NCI-H1694 (cell line): ENCODE data around the gene MGMT.

Source experiments
- DNase-seq: peaks from one replicate; lab custom pipeline; 2025; lab: John Stamatoyannopoulos, UW

The MGMT gene

DNA sequence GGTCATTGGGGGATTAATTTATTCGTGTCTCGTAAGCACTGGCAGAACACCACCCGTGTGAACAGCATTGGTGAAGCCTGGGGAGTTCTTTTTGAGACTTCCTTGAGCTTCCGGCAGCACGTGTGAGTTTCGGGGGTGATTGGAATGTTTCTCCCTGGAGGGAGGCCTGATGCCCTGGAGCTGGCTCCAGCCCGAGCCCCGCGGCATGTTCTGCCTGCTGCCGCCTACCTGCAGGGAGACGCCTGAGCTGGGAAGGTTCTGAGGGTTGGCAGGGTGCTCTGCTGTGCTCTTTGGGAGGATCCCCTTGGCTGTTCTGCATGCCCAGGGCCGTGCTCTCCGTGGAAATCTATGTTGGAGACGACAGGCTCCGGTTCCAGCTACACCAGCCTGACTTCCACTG lies 159.3 kb downstream of the MGMT start:
- DNase-seq: no peak

DNA sequence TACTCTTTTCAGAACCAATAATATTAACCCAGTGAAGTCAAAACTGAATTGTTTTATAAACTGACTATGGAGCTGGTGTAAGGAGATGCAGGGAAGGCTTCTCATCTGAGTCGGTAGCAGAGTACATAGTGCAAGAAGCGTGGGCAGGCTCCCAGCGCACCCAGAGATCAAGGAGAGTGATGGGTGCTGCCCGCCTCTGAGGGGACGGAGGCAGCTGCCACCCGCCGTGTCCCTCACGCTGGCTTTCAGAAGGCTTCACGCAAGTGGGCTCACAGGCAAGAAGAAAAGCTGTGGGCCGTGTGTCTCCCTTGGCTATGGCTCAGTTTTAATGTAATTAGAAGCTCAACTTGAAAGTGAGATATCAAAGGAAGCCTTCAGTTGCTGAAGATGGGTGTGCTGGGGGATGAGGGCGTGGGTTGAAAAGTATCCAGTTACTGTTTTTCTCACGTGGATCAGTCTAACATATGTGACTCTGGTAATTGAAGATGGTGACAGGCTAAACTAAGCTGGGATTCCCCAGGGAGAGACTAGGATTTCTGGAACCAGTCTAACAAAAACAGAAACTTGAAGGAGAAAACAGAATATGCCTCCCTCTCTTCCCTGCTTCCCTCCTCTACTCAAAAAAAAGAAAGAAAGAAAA lies 159.9 kb downstream of the MGMT start:
- DNase-seq: no peak

DNA sequence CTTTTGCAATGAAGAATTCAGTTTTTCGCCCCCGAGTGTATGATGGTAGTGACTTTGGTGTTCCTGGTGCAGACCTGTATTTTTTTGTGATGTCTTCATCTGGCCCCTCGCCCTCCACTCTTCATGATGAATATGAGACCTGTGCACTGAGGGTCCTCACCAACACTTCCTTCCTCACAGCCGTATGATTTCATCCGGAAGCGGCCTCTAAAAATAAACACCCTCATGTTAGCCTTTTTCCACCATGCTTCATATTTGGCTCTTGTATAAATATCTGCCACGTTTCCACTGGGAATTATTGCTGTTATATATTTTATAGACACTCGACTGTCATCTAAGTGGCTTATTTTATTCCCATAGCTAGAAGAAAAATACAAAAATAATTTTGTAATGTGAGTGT lies 160.4 kb downstream of the MGMT start:
- no peak for DNase-seq

DNA sequence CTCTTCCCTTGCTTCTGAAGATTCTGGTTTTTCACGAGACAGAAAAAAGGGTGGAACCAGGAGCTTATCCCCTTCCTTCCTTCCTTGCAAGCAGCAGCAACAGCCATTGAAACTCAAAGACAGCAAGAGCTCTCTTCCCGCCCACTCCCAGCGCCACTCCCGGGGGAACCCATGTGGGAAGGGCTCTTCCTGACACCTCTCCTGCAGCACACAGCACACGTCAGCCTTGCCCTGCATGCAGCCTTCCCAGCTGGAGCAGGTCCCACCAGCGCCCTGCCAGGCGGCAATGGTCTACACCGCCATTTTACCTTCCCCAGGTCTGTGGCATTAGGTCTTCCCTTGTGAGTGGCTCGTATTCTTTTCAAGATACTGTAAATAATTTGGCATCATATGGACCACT lies 161.8 kb downstream of the MGMT start:
- no peak for DNase-seq

DNA sequence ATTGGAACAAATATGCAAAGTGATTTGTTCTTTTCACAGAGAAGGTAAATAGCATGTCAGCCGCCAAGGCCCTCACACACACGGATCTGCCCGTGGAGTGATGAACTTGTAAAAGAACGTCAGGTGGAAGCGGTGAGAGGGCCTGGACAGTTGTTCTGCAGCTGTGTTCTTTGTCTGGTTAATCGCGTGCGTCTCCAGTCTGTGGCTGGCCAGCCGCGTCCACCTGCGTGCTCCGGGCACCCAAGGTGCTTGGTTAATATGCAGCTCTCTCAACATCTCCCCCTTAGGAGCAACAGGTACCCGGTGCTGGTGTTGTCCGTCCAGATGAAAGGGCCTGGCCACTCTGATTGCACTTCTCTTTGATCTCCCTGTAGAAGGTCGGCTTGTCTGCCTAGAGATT lies 162.9 kb downstream of the MGMT start:
- no peak for DNase-seq

DNA sequence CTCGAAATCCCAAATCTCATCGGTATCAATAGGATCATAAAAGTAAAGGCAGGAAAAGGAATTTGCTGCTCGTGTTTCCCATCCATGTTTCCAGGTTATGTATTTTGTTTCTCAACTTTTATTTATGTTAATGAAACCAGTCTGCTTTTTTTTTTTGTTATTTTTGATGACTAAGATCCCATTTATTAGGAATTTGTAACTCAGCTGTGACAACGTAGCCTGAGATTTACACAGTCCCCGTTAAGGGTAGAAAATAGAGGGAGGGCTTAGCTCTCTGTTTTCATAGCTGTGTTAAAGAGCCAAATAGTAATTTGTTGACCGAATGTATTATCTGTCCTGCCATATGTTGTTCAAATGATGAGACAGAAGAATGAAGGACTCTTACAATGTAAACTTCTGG lies 164.0 kb downstream of the MGMT start:
- no peak for DNase-seq

DNA sequence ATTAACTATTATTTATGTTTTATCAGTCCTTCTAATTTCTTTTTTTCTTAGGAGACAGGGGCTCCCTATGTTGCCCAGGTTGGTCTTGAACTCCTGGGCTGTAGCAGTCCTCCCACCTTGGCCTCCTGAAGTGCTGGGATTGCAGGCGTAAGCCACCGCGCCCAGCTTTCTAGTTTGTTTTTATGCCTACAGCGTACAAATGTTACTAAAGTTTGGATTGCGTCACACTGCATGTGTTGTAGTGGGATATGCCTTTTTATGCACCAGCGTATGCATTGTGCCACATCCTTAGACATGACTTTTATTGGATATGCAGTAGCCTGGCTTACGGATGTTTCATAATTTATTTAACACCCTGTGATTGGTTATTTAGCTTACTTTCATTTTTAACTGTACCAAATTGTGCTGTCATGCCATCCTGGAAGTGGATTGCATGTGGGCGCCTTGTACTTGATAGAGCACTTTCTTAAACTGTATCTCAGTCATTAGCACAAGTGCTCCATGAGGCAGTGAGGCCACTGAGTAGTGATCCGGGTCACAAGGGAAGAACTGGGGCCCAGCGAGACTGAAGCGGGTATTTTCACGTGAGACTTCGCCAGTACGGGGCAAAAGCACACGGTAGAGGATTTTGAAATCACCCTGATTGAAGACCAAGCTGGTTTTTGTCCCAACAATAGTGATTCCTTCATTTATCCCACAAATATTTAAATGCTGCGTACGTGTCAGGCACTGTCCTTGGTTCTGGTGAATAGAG lies 165.0 kb downstream of the MGMT start:
- no peak for DNase-seq

DNA sequence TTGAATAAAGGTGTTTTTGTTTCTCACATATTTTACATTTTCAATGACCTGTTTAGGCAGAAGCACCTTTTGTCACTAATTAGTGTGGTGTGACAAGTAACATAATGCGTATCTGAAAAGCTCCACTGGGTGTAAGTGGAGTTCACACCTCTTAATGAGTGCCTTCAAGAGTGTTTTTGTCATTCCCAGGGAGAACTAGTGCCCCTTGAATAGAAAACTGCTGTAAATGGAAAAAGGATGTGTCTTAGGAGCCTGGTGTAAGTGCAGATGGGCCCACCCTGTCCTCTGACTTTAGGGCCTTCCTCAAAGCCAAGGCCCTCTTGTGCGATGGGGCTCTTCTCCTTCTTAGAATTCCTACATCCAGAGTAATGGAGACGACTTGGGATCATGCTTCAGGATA lies 170.0 kb downstream of the MGMT start:
- DNase-seq: no peak

DNA sequence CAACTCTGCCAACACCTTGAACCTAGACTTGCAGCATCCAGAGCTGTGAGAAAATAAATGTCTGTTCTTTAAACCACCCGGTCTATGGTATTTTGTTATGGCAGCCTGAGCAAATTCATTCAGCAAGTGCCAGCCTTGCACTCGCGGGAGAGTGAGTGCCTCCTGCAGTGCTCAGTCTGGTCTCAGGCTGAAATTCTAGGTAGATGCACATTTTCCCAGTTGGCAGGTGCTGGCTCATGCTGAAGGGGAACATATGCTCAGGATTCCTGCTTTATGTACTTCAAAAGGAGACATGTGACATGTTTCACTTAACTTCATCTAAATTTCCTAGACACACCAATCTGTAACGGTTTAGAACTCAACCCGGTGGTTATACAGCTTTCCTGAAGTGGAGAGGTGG lies 170.8 kb downstream of the MGMT start:
- no peak for DNase-seq

DNA sequence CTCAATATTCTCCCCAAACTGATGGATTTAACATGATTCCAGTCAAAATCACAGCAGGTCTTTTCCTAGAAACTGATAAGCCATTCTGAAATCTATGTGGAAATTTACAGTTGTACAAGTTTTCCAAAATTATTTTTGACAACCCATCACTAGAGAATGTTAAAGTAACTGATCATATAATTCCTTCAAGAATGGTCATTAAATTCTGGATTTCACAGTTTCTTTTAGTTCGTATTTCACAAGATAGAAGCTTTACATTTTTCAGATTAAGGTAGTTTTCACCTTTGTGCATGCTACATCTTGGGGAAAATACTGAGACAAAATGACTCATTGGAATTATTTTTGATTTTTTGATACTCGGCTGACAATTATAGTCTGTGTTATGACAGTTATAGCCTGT lies 174.3 kb downstream of the MGMT start:
- DNase-seq: no peak

DNA sequence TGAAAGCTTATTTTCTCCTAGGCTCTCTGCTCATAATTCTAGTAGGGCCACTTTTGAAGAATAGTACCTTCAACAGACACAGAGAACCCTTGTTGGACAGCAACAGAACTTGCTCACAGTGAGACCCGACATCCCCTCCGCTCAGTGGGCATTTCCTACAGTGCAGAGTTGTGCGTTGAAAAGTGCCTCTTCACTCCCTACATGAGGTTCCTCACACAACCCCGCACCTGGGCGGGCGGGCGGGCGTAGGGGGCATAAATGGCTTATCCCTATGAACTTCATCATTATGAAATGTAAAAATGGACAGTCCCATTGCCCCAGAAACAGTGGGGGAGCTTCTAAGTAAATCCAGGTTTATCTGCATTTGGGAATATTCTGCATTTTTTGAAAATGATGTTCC lies 174.9 kb downstream of the MGMT start:
- DNase-seq: no peak

DNA sequence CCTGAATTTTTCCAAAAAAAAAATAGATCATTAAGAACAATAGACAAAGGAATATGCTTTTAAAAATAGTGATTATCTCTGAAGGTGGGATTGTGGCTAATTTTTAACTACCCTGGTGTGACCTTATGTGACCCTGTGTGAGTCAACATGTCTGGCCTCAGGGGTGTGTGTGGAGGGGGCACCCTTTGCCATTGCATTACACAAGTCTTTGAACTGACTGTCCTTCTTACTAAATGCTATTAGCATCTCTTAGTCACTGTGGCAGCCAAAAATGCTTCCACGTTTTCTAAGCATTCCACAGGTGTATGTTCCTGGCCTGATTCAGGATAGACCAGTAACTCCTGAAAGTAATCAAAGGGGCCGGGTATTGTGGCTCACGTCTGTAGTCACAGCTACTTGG lies 175.4 kb downstream of the MGMT start:
- no peak for DNase-seq

DNA sequence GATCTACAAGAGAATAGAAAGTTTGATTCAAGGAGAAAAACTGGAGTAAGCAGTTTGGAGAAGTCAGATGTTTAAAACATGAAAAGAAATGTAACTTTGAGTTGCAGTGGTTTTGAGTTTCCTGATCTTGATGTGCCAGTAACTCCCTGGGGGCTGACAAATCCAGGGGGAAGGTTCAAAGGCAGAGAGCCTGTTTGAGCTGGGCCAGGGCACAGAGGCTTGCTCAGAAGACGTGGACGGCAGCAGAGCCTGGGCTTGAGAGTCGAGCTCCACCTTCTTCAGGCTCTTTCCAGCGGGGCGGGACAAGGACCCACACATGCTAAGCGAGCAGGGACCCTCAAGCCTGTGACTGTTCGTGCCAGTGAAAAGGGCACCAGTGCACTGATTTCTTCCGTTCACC lies 176.2 kb downstream of the MGMT start:
- no peak for DNase-seq

DNA sequence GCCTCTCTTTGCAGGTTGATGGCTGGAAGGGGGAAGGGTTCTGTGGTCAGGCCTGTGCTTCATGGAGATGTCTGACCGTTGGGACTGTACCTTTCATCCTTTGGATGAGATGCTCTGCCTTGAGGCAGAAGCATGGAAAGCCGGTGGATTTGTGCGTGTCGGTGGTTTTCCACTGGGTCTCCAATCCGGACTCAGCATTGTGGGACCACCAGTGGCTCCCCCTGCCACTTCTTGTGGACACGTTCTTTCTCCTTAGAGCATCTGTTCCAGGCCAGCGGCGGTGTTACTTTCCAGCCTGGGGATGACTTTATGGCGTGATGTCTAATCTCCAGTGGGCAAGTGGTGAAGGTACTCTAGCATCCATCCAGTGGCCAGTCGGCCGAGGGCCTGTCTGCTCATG lies 178.4 kb downstream of the MGMT start:
- DNase-seq: no peak

DNA sequence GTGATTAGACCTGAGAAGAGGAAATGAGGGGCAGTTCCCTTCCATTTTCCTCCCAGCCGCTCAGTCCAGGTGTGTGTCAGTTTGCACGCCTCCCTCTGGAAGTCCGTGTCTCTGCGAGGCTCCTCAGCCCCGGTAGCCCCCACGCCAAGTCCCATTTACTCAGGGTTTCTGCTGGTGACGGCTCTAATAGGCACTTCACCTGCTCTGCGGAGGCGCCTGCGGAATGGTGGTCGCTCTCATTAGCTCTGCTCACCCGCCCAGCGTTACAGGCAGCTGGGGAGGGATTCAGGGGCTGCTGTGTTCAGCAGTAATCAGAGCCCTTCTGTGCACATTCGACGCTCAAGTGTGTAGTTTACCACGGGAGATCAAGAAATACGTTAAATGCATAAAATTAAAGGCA lies 179.9 kb downstream of the MGMT start:
- DNase-seq: no peak

DNA sequence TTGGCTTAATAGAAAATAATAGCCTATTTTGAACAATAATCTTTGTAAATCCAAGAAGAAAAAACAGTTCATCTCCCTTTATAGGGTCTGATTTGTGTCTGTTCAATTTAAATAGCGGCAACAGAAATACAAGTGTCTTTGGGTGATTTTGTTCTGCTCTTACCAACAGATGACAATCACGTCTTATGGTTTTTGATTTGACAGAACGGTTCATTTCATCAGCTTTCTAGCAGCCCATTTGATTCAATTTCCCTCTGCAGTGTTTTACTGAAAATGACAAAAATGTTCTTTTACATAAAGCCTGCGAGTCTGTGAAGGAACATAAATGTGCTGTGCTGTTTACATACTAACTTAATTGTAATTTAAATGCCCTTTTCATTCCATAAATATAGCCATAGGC lies 180.5 kb downstream of the MGMT start:
- DNase-seq: no peak

DNA sequence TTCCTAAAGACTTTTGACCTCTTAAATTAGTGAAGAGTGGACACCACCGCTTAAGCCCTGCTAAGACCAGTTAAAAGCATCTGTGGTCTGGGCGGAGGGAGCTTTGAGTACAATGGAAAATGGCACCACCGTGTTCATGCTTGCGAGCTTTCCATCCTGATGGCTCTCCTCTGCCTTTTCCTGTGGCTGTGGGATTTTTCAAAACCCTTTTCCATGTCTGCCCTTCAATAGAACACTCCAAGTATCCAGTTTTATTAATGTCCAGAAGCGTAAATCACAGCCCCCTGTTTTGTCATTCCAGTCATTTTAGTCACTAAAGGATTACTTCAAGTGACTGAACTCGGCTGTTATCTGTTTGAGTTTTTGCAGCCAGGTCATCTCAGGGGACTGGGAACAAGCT lies 181.8 kb downstream of the MGMT start:
- no peak for DNase-seq

DNA sequence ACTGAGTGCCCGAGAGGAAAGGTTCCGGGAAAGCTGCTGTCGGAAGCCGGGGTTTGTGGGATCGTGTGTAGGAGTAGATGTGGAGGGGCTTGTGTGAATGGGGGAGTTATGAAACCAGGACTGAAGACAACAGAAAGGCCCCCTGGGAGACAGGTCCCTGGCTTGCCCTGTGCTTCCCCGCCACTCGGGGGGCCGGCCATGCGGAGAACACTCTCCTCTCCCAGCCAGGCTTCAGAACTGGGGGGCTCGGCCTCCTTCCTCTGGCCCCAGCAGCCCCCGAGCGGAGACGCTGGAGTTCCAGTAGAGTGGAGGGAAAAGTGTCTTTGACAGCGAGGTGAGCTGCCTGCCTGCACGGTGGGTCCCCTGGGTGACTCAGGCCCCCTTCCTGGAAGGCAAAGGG lies 185.0 kb downstream of the MGMT start:
- no peak for DNase-seq

DNA sequence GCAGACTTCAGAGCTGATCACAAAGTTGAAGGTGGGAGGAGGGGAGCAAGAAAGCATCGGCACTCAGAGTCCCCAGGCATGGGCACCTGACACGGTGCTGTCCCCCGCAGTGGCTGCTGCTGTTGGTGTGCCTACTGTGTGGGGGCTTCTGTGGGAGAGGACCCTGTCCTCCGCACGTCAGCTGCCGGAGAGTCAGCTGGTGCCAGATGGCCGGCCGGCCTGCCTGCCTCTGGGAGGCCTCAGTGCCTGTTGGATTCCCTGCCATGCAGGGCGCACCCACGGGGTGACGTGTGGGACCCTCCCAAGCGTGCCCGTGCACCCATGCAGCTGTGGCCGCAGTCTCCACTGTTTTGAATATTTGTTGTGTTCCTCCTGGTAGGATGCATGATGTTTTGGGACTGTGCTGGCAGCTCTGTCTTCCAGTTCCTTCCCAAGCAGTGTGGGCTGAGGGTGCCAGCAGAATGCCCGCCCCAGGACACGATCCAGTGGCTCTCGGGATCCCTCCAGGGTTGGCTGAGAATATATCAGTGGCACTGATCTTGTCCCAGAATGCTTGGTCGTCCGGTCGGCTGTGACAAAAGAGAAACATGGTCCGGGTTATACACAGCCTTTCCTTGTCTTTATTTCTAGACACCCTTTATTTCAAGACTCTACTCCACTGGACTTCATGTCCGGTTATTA lies 185.6 kb downstream of the MGMT start:
- no peak for DNase-seq

DNA sequence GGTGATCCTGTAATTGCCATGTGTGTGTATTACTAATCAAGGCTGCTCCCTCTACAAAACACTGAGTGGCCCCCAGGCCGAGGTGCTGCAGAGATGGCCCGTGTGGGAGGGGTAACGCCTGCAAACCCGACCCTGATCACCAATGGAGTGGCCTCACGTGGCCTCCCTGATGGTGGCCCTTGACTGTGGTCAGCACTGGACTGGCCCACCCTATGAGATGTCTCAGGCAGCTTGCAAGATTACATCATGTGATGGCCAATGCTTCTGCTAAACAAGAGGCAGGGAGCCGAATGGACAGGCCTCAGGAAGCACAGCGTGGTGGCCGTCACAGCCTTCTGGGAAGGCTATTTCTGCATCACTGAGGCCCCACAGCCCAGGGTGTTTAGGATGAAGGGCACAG lies 186.4 kb downstream of the MGMT start:
- DNase-seq: no peak

DNA sequence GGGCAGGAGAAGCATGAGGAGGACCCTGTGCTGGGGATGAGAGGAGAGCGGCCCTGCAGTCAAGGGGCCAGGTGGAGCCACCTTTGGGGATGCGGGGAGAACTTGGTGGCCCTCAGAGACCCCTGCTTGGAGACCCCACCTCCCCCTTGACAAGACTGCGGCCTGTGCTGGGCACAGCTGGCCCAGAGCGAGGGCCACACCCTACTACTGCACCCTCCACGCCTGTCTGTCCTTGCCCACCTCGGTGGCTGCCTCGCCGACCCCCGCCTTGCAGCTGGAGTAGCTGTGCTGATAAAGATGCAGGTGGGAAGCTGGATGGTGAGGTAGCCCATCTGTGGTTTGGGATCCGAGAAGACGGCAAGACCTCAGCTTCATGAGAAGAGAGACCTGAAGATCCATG lies 186.8 kb downstream of the MGMT start:
- no peak for DNase-seq

DNA sequence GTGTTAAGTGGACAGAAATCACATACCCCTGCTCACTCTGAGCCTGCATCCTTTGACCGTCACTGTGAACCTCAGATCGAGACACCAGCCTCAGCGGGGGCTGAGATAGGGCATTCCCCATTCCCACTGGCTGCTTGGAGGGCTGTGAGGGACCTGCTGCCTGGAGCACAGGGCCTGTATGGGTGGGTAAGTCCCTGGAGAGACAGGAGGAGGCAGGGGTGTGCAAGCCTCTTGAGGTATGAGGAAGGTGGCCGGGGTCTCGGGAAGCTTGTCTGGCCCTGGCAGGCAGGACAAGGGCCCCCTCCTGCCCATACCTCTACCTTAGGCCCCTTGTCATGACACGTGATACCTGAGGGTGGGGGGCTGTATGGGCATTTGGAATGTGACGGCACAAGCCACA lies 187.4 kb downstream of the MGMT start:
- no peak for DNase-seq

DNA sequence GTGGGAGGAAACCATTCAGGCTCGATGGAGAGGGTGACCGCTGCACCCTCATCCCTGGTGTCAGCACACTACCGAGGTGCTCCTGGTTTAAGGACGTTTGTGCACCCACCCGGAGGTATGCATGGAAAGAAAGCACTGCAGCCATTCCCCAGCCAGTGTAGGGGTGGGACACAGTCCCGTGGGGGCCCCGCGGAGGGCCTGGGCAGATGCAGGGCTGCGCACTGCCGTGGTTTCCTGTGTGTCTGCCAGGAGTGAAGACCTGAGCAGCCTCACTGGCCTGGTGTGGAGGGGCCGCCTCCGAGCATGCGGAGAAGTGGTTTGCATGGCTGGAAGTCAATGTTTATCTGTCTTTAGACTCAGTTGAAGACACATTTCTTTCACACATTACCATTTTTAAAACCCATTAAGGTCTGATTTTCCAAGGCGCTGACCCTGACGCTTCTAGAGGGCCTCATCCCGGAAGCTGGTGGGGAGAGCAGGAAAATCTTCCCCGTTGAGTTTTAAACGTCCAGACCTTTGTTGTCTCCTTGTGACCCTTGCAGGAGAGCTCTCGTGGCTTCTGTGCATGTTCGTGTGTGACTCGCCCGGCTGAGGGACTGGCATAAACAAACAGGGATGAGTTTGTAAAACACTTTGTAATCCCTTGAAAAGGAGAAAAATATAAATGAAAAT lies 188.1 kb downstream of the MGMT start:
- no peak for DNase-seq
